H9 (cell line): ENCODE results near the gene PTK6. TPM values are rescaled to one million over a fixed set of nuclear protein-coding genes. Genes with fewer than 3 reads are reported as not detected.

Experiments used
- DNase-seq: peaks from one replicate; pipeline ENCODE4 v3.0.0-alpha.2; 2017
- H2AFZ ChIP-seq: one replicate; pipeline ENCODE4 v1.6.1; 2013; ENCODE audit warnings: mild to moderate bottlenecking, low read length, control low read depth, moderate library complexity
- H2AK5ac ChIP-seq: 2 replicates; pipeline ENCODE4 v1.6.1; 2013; ENCODE audit warnings: low read length, control low read depth, mixed read lengths; ENCODE audit not compliant: insufficient read length
- H2BK120ac ChIP-seq: one replicate; pipeline ENCODE4 v1.6.1; 2013; ENCODE audit warnings: low read depth, mild to moderate bottlenecking, low read length, control low read depth, inconsistent platforms; ENCODE audit not compliant: poor library complexity, severe bottlenecking
- H2BK12ac ChIP-seq: 2 replicates; pipeline ENCODE4 v1.6.1; 2013; ENCODE audit warnings: low read length, control low read depth, mixed read lengths, low read depth; ENCODE audit not compliant: insufficient read length
- H2BK15ac ChIP-seq: 2 replicates; pipeline ENCODE4 v1.6.1; 2013; ENCODE audit warnings: low read depth, low read length, control low read depth
- H2BK20ac ChIP-seq: one replicate; pipeline ENCODE4 v1.6.1; 2013; ENCODE audit warnings: low read depth, mild to moderate bottlenecking, low read length, control low read depth, inconsistent platforms; ENCODE audit not compliant: poor library complexity, severe bottlenecking
- H2BK5ac ChIP-seq: 2 replicates; pipeline ENCODE4 v1.6.1; 2013; ENCODE audit warnings: low read length, control low read depth, mixed read lengths; ENCODE audit not compliant: insufficient read length
- H3K14ac ChIP-seq: 2 replicates; pipeline ENCODE4 v1.6.1; 2013; ENCODE audit warnings: low read length, control low read depth; ENCODE audit not compliant: insufficient read depth
- H3K18ac ChIP-seq: 2 replicates; pipeline ENCODE4 v1.6.1; 2013; ENCODE audit warnings: low read depth, mild to moderate bottlenecking, mixed read lengths, low read length, control low read depth; ENCODE audit not compliant: insufficient read length
- H3K23ac ChIP-seq: 2 replicates; pipeline ENCODE4 v1.6.1; 2013; ENCODE audit warnings: low read length, control low read depth, mixed read lengths, low read depth; ENCODE audit not compliant: insufficient read length
- H3K23me2 ChIP-seq: 2 replicates; pipeline ENCODE4 v1.6.1; 2013; ENCODE audit warnings: low read depth, mild to moderate bottlenecking, mixed read lengths, low read length, control low read depth; ENCODE audit not compliant: insufficient read length, poor library complexity, severe bottlenecking
- H3K27ac ChIP-seq: 2 replicates; pipeline ENCODE4 v1.5.1; 2013; ENCODE audit warnings: low read length, control low read depth, mixed read lengths, low read depth; ENCODE audit not compliant: insufficient read length
- H3K27me3 ChIP-seq: 2 replicates; pipeline ENCODE4 v1.6.1; 2013; ENCODE audit warnings: low read length, control low read depth, inconsistent platforms; ENCODE audit not compliant: insufficient read depth
- H3K4ac ChIP-seq: 2 replicates; pipeline ENCODE4 v1.6.1; 2013; ENCODE audit warnings: low read depth, mild to moderate bottlenecking, control low read depth, inconsistent platforms, low read length, moderate library complexity
- H3K4me1 ChIP-seq: 2 replicates; pipeline ENCODE4 v1.6.1; 2013; ENCODE audit warnings: low read length, control low read depth, inconsistent platforms; ENCODE audit not compliant: insufficient read depth
- H3K4me2 ChIP-seq: 2 replicates; pipeline ENCODE4 v1.6.1; 2013; ENCODE audit warnings: low read length, control low read depth, mixed read lengths; ENCODE audit not compliant: insufficient read length, insufficient read depth
- H3K56ac ChIP-seq: 2 replicates; pipeline ENCODE4 v1.6.1; 2013; ENCODE audit warnings: low read depth, mild to moderate bottlenecking, mixed read lengths, low read length, control low read depth; ENCODE audit not compliant: insufficient read length
- H3K79me1 ChIP-seq: 2 replicates; pipeline ENCODE4 v1.6.1; 2013; ENCODE audit warnings: low read depth, mild to moderate bottlenecking, moderate library complexity, low read length, control low read depth, inconsistent platforms; ENCODE audit not compliant: insufficient read depth, poor library complexity, severe bottlenecking
- H3K79me2 ChIP-seq: 2 replicates; pipeline ENCODE4 v1.6.1; 2013; ENCODE audit warnings: low read length, control low read depth, inconsistent platforms; ENCODE audit not compliant: insufficient read depth
- H3K9ac ChIP-seq: 2 replicates; pipeline ENCODE4 v1.6.1; 2013; ENCODE audit warnings: low read length, control low read depth, mixed read lengths; ENCODE audit not compliant: insufficient read length; ENCODE audit errors: extremely low read depth
- H3K9me3 ChIP-seq: one replicate; pipeline ENCODE4 v1.6.1; 2013; ENCODE audit warnings: low read depth, low read length, inconsistent platforms; ENCODE audit not compliant: control insufficient read depth
- H3T11ph ChIP-seq: one replicate; pipeline ENCODE4 v1.6.1; 2013; ENCODE audit warnings: mild to moderate bottlenecking, low read length, control low read depth, inconsistent platforms
- H4K20me1 ChIP-seq: one replicate; pipeline ENCODE4 v1.6.1; 2013; ENCODE audit not compliant: control insufficient read depth, insufficient read length, insufficient read depth
- H4K5ac ChIP-seq: 2 replicates; pipeline ENCODE4 v1.6.1; 2013; ENCODE audit warnings: low read depth, mild to moderate bottlenecking, mixed read lengths, low read length, control low read depth; ENCODE audit not compliant: insufficient read length
- H4K8ac ChIP-seq: replicated peaks from 2 replicates; pipeline ENCODE4 v1.6.1; 2013; ENCODE audit warnings: low read length, control low read depth, mixed read lengths, low read depth; ENCODE audit not compliant: insufficient read length
- H4K91ac ChIP-seq: 2 replicates; pipeline ENCODE4 v1.6.1; 2013; ENCODE audit warnings: low read depth, mild to moderate bottlenecking, moderate library complexity, mixed read lengths, low read length, control low read depth; ENCODE audit not compliant: insufficient read length
- H3K27ac Mint-ChIP-seq, 3 experiments: 2 replicates in 2 of 3; 3 replicates in 1 of 3; pipeline ENCODE4 v1.8.0; 2020 to 2021; ENCODE audit warnings: mixed read lengths in 3 of 3, mild to moderate bottlenecking in 1 of 3, moderate library complexity in 1 of 3
- H3K27me3 Mint-ChIP-seq: 2 replicates; pipeline ENCODE4 v1.8.0; 2021; ENCODE audit warnings: low read depth, mild to moderate bottlenecking, moderate library complexity, mixed read lengths
- H3K36me3 Mint-ChIP-seq, 3 experiments: 2 replicates in 2 of 3; 3 replicates in 1 of 3; pipeline ENCODE4 v1.8.0; 2020 to 2021; ENCODE audit warnings: low read depth in 3 of 3, mixed read lengths in 3 of 3; ENCODE audit not compliant: insufficient read depth in 1 of 3
- H3K4me1 Mint-ChIP-seq, 2 experiments: 2 replicates each; pipeline ENCODE4 v1.8.0; 2020; ENCODE audit warnings: mixed read lengths in 2 of 2
- H3K4me3 Mint-ChIP-seq, 2 experiments: 2 replicates in 1 of 2; 3 replicates in 1 of 2; pipeline ENCODE4 v1.8.0; 2020 to 2021; ENCODE audit warnings: mild to moderate bottlenecking in 2 of 2, mixed read lengths in 2 of 2, moderate library complexity in 1 of 2
- H3K9me3 Mint-ChIP-seq, 2 experiments: 2 replicates in 1 of 2; 3 replicates in 1 of 2; pipeline ENCODE4 v1.8.0; 2020; ENCODE audit warnings: mild to moderate bottlenecking in 2 of 2, mixed read lengths in 2 of 2, moderate library complexity in 1 of 2
- CTCF ChIP-seq: fragments of 200-600 bp; sonication (generic); conservative IDR thresholded peaks from 3 replicates; pipeline ENCODE4 v1.8.0; 2021; ENCODE audit warnings: antibody characterized with exemption, mild to moderate bottlenecking
- WGBS: extraction: QIAGEN DNeasy Blood & Tissue Kit; methylation state at CpG from one replicate; pipeline ENCODE4 v1.1.7; 2013; ENCODE audit warnings: missing lambda C conversion rate, low lambda C conversion rate, mixed read lengths; ENCODE audit not compliant: insufficient read length; ENCODE audit errors: extremely low coverage; 5-methylcytosine and 5-hydroxymethylcytosine counted together
- total RNA-seq: library from RNA; stranded (reverse); gene quantifications from 2 replicates; pipeline ENCODE4 v1.2.1, GENCODE V29; 2021

Gene PTK6
- total RNA-seq, 1 experiment from 2014 or later = 0.46 TPM

GRCh38 chr20:63492518-63492917, 44.7 kb downstream of the PTK6 start:
- Histone ChIP-seq H3K4ac (no peak overlapping the region), H4K20me1 (no peaks in the 10 kb centered on the region), H2BK120ac (no peak overlapping the region), H3K27me3 (peaks cover 2% of the 10 kb centered on the region; the same call in 1 of the 2 replicates), H3K79me2 (no peaks in the 10 kb centered on the region), H3K9me3 (no peaks in the 10 kb centered on the region), H3K4me2 (no peak overlapping the region), H3T11ph (no peak overlapping the region), H3K4me1 (no peaks in the 10 kb centered on the region), H2BK15ac (no peak overlapping the region), H3K9ac (no peak overlapping the region), H3K56ac (no peak overlapping the region), H3K14ac (no peak overlapping the region), H2AK5ac (no peak overlapping the region), H3K79me1 (no peaks in the 10 kb centered on the region), H4K8ac (no peak overlapping the region), H3K18ac (no peak overlapping the region), H2BK20ac (no peak overlapping the region), H4K5ac (no peak overlapping the region), H2AFZ (no peak overlapping the region), H2BK12ac (no peak overlapping the region), H3K23ac (no peak overlapping the region), H2BK5ac (no peak overlapping the region), H3K27ac (no peak overlapping the region), H4K91ac (no peak overlapping the region), H3K23me2 (no peaks in the 10 kb centered on the region)
- H3K36me3 Mint-ChIP-seq = peaks cover 15 to 24% (median 15%) of the 10 kb centered on the region in 3 experiments; a peak in 6 of 7 replicates
- no peak for DNase-seq
- H3K27ac Mint-ChIP-seq = no peak overlapping the region
- H3K9me3 Mint-ChIP-seq = peaks cover 2 to 11% of the 10 kb centered on the region in 2 experiments; a peak in 3 of 5 replicates
- WGBS = 100% methylated on average over 2 of the region's 2 CpGs
- TF ChIP-seq CTCF = no peak
- peaks cover 4 to 10% of the 10 kb centered on the region in 2 experiments; a peak in 3 of 4 replicates for H3K4me1 Mint-ChIP-seq
- peaks cover 53% of the 10 kb centered on the region for H3K27me3 Mint-ChIP-seq
- H3K4me3 Mint-ChIP-seq = no peak overlapping the region; a peak in 1 of 5 replicates
